Upper lobe of right lung (tissue), 1 donor: ENCODE data around the gene PHACTR3. TPM values are rescaled to one million over a fixed set of nuclear protein-coding genes. Genes with fewer than 3 reads are reported as not detected.

Experiments
- ATAC-seq: fragments of 200-7000 bp; cut with Tn5 transposase; one replicate; pipeline ENCODE4 v1.9.1; 2020; ENCODE audit warnings: mild to moderate bottlenecking, moderate library complexity
- DNase-seq: peaks from one replicate; pipeline ENCODE4 v3.0.0-alpha.2; 2020
- H3K27ac ChIP-seq: fragments of 200-600 bp; one replicate; pipeline ENCODE4 v1.8.0; 2022
- H3K27me3 ChIP-seq: fragments of 200-600 bp; one replicate; pipeline ENCODE4 v1.8.0; 2022; ENCODE audit warnings: mild to moderate bottlenecking
- H3K36me3 ChIP-seq: fragments of 200-600 bp; one replicate; pipeline ENCODE4 v1.8.0; 2022
- H3K4me1 ChIP-seq: fragments of 200-600 bp; one replicate; pipeline ENCODE4 v1.8.0; 2022
- H3K4me3 ChIP-seq: fragments of 200-600 bp; one replicate; pipeline ENCODE4 v1.8.0; 2022; ENCODE audit warnings: mild to moderate bottlenecking
- H3K9me3 ChIP-seq: fragments of 200-600 bp; one replicate; pipeline ENCODE4 v1.8.0; 2022
- intact Hi-C: fragments of 100-400 bp; cut with DNase I; formaldehyde crosslinking; loops from one replicate; pipeline ENCODE4 v1.11.0; 2022
- total RNA-seq: library from RNA; stranded (reverse); fragmentation: NEBNext Ultra II Directional; extraction: Animal tissue kit (Norgen Biotek cat#: 25700); gene quantifications from one replicate; pipeline ENCODE4 v1.2.1, GENCODE V29; 2021
- TF ChIP-seq, protein P1 (sequence below): fragments of 200-600 bp; IDR thresholded peaks from one replicate; pipeline ENCODE4 v1.8.0; 2022; ENCODE audit warnings: antibody characterized with exemption
- donor health status: DM: no; HTN: yes; CAD: no; lungs with severe emphysema.

PHACTR3 gene
- total RNA-seq, 1 donor from 2014 or later = 18.2 TPM

DNA sequence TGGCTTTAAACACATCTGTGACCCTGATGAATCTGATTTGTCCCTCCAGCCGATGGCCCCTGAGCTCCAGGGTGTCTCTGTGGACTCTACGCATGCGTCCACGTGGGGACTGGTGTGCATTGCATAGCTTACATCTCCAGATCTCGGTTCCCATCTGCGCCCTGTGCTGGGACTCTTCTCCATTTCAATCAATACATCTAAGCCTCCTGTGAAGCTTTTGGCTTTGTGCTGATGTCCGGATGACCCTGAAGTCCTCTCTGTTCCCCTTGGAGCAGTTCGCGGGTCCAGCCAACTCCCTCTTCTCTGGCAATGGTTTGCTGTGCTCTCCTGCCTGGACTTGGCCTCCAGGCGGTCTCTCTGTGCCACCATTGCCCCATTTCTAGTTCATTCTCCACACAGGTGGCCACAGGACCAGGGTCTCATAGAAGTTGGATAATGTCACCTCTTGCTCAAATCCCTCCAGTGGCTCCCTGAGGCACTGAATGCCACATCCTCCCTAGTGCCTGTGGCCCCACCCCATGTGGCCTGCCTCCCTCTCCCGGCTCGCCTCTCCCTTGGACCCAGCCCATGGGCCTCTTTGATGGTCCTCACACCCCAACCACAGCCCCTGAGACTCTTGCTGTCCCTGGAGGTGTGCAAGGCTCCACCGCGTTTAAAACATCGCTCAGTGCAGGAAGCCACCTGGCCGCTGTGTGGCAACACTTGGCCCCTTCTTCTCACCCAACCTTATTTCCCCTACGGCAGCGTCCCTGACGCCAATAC lies 173.7 kb downstream of the PHACTR3 start:
- DNase-seq (no peak), ATAC-seq (no peak)
- Histone ChIP-seq H3K4me1 (no peaks in the 10 kb centered on the region), H3K27ac (no peak overlapping the region), H3K9me3 (no peaks in the 10 kb centered on the region), H3K36me3 (no peaks in the 10 kb centered on the region), H3K4me3 (no peak overlapping the region), H3K27me3 (no peaks in the 10 kb centered on the region)
- intact Hi-C loops = no loop called here
- TF ChIP-seq, protein P1, sequence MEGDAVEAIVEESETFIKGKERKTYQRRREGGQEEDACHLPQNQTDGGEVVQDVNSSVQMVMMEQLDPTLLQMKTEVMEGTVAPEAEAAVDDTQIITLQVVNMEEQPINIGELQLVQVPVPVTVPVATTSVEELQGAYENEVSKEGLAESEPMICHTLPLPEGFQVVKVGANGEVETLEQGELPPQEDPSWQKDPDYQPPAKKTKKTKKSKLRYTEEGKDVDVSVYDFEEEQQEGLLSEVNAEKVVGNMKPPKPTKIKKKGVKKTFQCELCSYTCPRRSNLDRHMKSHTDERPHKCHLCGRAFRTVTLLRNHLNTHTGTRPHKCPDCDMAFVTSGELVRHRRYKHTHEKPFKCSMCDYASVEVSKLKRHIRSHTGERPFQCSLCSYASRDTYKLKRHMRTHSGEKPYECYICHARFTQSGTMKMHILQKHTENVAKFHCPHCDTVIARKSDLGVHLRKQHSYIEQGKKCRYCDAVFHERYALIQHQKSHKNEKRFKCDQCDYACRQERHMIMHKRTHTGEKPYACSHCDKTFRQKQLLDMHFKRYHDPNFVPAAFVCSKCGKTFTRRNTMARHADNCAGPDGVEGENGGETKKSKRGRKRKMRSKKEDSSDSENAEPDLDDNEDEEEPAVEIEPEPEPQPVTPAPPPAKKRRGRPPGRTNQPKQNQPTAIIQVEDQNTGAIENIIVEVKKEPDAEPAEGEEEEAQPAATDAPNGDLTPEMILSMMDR = no peak

DNA sequence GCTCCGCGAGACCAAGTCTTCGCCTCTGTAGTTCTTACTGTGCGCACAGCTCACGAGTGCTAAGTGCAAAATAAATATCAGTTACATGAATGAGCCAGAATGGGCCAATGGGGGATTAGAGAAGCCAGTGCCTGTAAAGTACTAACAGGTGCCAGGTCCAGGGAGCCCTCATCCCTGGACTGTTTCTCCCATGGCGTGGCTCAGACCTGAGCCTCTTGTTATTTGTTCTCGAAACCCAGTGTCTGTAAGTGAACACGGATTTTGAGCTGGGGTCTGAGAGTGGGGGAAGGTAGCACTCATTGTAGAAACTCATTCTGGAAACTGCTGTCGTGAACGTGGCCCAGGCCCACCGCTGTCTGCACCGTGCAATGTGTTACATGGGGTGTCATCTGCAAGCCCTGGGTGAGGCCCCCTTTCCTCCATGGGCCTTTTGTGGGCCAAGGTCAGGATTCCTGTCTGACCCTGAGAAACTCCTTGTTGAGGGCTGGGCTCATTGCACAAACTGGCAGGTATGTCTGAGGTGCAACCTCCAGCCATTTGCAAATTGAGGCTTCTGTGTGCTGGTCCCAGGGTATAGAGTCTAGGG lies 174.4 kb downstream of the PHACTR3 start:
- no peak for ATAC-seq
- intact Hi-C loops = no loop called here
- no peaks in the 10 kb centered on the region for H3K36me3 ChIP-seq
- no peak overlapping the region for H3K4me3 ChIP-seq
- no peaks in the 10 kb centered on the region for H3K9me3 ChIP-seq
- no peaks in the 10 kb centered on the region for H3K4me1 ChIP-seq
- no peak overlapping the region for H3K27ac ChIP-seq
- TF ChIP-seq, protein P1 = no peak
- DNase-seq = no peak
- H3K27me3 ChIP-seq = no peaks in the 10 kb centered on the region

DNA sequence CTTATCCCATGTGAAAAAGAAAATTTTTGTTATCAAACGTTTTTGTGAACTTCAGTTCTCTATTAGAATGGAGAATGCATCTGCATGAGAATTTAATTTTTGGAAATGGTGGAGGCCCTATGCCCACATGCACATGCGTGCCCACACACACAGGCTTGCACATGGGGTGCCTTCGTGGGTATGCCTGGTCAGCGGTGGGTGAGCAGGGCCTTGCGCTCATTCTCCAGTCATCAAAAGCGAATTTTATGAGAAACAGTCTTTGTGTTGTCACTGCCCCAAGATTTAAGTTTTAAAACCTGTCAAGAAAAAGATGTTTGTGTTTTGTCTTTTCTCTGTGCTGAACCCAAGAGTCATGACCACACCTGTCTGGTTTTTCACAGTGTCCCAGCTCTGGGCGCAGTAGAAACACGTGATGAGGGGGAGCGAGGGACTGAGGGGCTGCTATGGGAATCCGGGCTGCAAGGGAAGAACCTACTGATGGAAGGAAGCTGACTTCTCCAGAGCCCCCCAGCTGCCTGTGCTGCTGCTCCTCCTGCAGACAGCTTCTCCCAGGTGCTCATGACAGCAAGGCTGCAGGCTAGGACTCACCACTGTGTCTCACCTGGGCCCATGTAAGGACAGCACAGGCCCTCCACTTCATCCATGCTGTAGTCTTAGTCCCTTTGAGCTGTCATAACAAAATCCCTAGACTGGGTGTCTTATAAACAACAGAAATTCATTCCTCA lies 175.5 kb downstream of the PHACTR3 start:
- Histone ChIP-seq H3K4me3 (no peak overlapping the region), H3K27ac (no peak overlapping the region), H3K36me3 (no peaks in the 10 kb centered on the region), H3K9me3 (no peaks in the 10 kb centered on the region), H3K27me3 (no peaks in the 10 kb centered on the region), H3K4me1 (no peaks in the 10 kb centered on the region)
- DNase-seq (no peak), ATAC-seq (no peak)
- TF ChIP-seq, protein P1 = no peak
- intact Hi-C loops = no loop called here

DNA sequence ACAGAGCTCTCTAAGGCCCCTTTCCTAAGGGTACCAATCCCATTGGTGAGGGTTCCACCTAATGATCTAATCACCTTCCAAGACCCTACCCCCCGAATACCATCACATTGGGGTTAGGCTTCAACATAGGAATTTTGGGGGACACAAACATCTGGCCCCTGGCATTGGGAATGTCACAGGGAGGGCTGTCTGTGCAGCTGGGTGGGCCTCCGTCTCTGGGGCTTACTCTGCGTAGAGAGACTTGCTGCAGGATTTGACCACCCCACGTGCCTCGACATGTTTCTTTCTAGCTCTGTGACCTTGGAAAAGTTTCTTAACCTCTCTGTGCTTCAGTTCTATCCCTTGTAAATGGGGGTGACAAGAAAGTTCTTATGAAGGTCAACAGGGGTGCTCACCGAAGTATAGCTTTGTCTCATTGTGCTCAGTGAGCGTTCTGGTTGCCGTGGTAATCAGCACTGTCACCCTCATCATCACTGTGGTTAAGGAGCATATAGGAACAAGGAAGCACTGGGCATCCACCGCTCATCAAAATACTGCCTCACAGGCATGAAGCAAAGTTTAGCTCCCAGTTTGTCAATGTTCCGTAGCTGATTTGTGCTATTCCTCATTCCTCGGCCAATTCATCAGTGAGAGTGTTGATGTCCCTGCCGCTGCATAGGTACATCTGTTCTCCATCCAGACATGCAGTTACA lies 176.3 kb downstream of the PHACTR3 start:
- no peaks in the 10 kb centered on the region for H3K27me3 ChIP-seq
- no peak overlapping the region for H3K27ac ChIP-seq
- H3K36me3 ChIP-seq = no peaks in the 10 kb centered on the region
- no peaks in the 10 kb centered on the region for H3K4me1 ChIP-seq
- ATAC-seq (no peak), DNase-seq (no peak)
- no peaks in the 10 kb centered on the region for H3K9me3 ChIP-seq
- no peak overlapping the region for H3K4me3 ChIP-seq
- TF ChIP-seq, protein P1 = no peak
- intact Hi-C loops = no loop called here

DNA sequence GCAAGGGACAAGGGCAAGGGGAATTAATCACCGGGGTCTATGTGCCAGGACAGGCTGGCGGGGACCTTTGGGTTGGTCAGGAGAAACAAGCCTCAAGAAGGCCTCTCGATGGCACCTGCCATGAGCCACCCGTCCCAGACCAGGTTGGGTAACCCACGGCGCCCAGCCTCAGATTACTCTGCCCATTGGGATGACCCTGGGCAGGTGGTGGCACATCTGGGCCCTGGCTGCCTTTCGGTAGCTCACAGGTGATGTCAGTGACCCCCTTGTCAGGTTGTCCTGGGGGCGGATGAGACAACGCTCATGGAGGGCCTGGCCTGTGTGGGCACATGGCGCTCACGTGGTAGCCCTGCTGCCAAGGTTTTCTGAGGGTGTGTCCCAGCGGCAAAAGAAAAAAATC lies 176.9 kb downstream of the PHACTR3 start:
- DNase-seq = no peak

More for the DNA sequence above, 176.9 kb downstream of the PHACTR3 start:
- ATAC-seq = no peak
- no peaks in the 10 kb centered on the region for H3K27me3 ChIP-seq
- H3K36me3 ChIP-seq = no peaks in the 10 kb centered on the region
- no peak overlapping the region for H3K4me3 ChIP-seq
- H3K27ac ChIP-seq = no peak overlapping the region
- TF ChIP-seq, protein P1 = no peak
- H3K4me1 ChIP-seq = no peaks in the 10 kb centered on the region
- H3K9me3 ChIP-seq = no peaks in the 10 kb centered on the region
- intact Hi-C loops = no loop called here
